HUES48 (cell line): ENCODE measurements around the gene ADH4.
"Not testable (repeated sequence)": the region's sequence is repeated elsewhere in the genome, so short reads cannot be mapped to it uniquely, and the experiment has no call there.

Experiments
- H3K27ac ChIP-seq: one replicate; pipeline ENCODE4 v1.7.0; 2013; ENCODE audit warnings: low read depth, low read length, inconsistent platforms
- H3K27me3 ChIP-seq: 2 replicates; pipeline ENCODE4 v1.6.1; 2013; ENCODE audit warnings: mild to moderate bottlenecking, low read length; ENCODE audit not compliant: control insufficient read depth, insufficient read depth
- H3K36me3 ChIP-seq: 2 replicates; pipeline ENCODE4 v1.6.1; 2013; ENCODE audit warnings: low read length; ENCODE audit not compliant: control insufficient read depth, insufficient read depth
- H3K4me1 ChIP-seq: 2 replicates; pipeline ENCODE4 v1.6.1; 2013; ENCODE audit warnings: mild to moderate bottlenecking, low read length; ENCODE audit not compliant: control insufficient read depth, insufficient read depth
- H3K4me3 ChIP-seq: 2 replicates; pipeline ENCODE4 v1.5.1; 2013; ENCODE audit warnings: mild to moderate bottlenecking, low read depth, low read length
- H3K9ac ChIP-seq: 2 replicates; pipeline ENCODE4 v1.6.1; 2013; ENCODE audit warnings: mild to moderate bottlenecking, low read depth, low read length, moderate library complexity
- H3K9me3 ChIP-seq: 2 replicates; pipeline ENCODE4 v1.6.1; 2013; ENCODE audit warnings: low read length; ENCODE audit not compliant: control insufficient read depth, insufficient read depth

Gene ADH4

GRCh38 chr4:99144070-99144469, at the start of gene ADH4:
Gene ADH4 (minus strand): TSS chr4:99144297. CDS start chr4:99144222, 75 bp downstream.
- no peak within 1 kb of the TSS for H3K4me3 ChIP-seq
- H3K9ac ChIP-seq: no peak within 1 kb of the TSS
- no peaks in the 10 kb centered on the region; the same call in 1 of the 2 replicates for H3K4me1 ChIP-seq
- no peaks in the 10 kb centered on the region for H3K9me3 ChIP-seq
- H3K36me3 ChIP-seq: no peaks in the 10 kb centered on the region
- no peak within 1 kb of the TSS for H3K27ac ChIP-seq
- no peaks in the 10 kb centered on the region for H3K27me3 ChIP-seq

GRCh38 chr4:99190336-99190735, 46.2 kb upstream of the ADH4 start:
- Histone ChIP-seq H3K36me3 (no peaks in the 10 kb centered on the region), H3K9me3 (peaks cover 20% of the 10 kb centered on the region), H3K27ac (no peak overlapping the region), H3K4me3 (no peak overlapping the region), H3K9ac (no peak overlapping the region), H3K4me1 (no peaks in the 10 kb centered on the region), H3K27me3 (no peaks in the 10 kb centered on the region)

GRCh38 chr4:99189900-99190299, 45.8 kb upstream of the ADH4 start:
- H3K4me3 ChIP-seq, H3K27me3 ChIP-seq, H3K4me1 ChIP-seq, H3K36me3 ChIP-seq, H3K9ac ChIP-seq, H3K27ac ChIP-seq: not testable (repeated sequence)
- H3K9me3 ChIP-seq: peaks cover 23% of the 10 kb centered on the region

DNA sequence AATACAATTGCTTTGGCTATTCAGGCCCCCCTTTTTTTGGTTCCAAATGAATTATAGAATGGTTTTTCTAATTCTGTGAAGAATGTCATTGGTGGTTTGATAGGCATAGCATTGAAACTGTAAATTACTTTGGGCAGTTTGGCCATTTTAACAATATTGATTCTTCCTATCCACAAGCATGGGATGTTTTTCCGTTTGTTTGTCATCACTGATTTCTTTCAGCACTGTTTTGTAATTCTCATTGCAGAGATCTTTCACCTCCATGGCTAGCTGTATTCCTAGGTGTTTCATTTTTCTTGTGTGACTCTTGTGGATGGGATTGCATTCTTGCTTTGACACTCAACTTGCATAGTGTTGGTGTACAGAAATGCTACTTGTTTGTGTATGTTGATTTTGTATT, 41.9 kb upstream of the ADH4 start:
- H3K4me3 ChIP-seq: no peak overlapping the region
- H3K36me3 ChIP-seq: no peaks in the 10 kb centered on the region
- H3K9ac ChIP-seq: no peak overlapping the region
- no peaks in the 10 kb centered on the region for H3K27me3 ChIP-seq
- H3K27ac ChIP-seq: no peak overlapping the region
- H3K4me1 ChIP-seq: no peaks in the 10 kb centered on the region
- H3K9me3 ChIP-seq: peaks cover 22% of the 10 kb centered on the region

GRCh38 chr4:99185581-99185980, 41.5 kb upstream of the ADH4 start:
- Histone ChIP-seq H3K27me3 (no peaks in the 10 kb centered on the region), H3K36me3 (no peaks in the 10 kb centered on the region), H3K4me1 (no peaks in the 10 kb centered on the region), H3K9me3 (peaks cover 22% of the 10 kb centered on the region), H3K9ac (no peak overlapping the region), H3K27ac (no peak overlapping the region), H3K4me3 (no peak overlapping the region)

DNA sequence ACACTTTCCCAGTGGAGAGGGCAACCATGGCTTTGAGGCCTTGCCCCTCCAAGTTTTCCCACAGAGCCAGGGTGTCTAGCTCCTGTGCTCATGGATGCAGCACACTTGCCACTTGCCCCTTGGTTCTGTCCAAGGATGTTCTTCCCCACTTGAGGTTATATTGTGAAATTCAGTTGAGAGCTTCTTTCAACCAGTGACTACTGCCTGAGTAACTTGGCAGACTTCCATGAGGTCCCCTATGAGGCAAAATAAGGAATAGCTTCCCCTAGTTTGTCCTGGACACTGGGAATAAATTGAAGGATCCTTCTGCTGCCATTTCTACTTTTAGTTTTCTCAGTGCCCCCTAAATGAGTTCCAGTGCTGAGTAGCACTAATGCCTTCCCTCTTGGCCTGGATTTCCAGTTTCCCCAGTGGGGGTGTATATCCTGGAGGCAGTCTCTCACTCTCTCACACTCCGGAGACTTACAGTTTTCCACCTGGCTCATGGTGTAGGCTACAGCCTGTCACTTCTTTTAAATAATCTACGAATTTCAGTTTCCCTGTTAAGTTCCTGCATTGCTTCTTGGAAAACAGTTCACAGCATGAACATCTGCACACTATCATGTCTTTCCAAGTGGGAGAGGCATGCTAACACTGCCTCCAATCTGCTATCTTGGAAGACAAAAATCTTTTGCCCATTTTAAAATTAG, 36.4 kb upstream of the ADH4 start:
- no peak overlapping the region for H3K4me3 ChIP-seq
- H3K9me3 ChIP-seq: peaks cover 9% of the 10 kb centered on the region; the same call in 1 of the 2 replicates
- H3K27me3 ChIP-seq: no peaks in the 10 kb centered on the region
- no peak overlapping the region for H3K27ac ChIP-seq
- no peaks in the 10 kb centered on the region for H3K4me1 ChIP-seq
- H3K9ac ChIP-seq: no peak overlapping the region
- no peaks in the 10 kb centered on the region for H3K36me3 ChIP-seq

DNA sequence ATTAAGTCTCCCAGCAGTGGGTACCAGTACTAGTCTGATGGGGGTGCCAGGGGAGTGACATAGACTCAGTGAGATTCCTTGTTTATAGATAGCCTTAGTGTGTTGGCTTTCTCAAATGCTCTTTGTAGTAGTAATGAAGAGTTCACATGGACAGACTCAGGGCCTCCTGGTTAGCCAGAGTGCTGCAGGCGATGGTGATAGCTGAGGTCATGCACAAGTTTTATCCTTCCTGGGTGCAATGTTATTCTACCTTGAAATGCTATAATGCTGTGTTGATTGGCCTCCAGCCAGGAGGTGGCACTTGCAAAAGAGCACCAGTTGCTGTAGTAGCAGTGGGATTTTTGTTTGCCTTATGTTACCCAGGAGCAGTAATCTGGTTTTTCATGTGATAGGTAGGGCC, 35.5 kb upstream of the ADH4 start:
- no peaks in the 10 kb centered on the region for H3K27me3 ChIP-seq
- H3K27ac ChIP-seq: no peak overlapping the region
- no peak overlapping the region for H3K9ac ChIP-seq
- no peaks in the 10 kb centered on the region for H3K36me3 ChIP-seq
- H3K4me1 ChIP-seq: no peaks in the 10 kb centered on the region
- 0 out of 2 replicates have a peak, but pooled peaks cover 3% of the 10 kb centered on the region for H3K9me3 ChIP-seq
- H3K4me3 ChIP-seq: no peak overlapping the region

DNA sequence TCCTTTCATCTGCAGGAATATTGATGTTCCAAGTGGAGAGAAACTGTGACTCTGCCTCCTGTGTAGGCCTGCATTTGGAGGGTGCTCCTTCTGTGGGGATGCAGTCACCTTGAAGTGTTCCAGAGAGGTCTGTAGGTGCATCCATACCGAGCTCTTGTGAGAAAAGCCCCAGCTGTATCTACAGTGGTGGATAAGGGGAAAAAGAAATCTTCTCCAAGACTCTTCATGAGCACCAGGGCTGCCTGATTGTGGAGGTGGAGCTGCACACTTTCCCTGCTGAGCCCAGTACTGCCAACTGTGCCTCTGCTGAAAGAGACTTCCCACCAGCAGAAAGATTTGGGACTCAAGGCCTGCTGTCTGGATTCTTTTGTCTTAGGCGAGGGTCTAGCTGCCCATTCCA, 35.1 kb upstream of the ADH4 start:
- no peak overlapping the region for H3K4me3 ChIP-seq
- no peaks in the 10 kb centered on the region for H3K4me1 ChIP-seq
- no peaks in the 10 kb centered on the region for H3K36me3 ChIP-seq
- H3K27me3 ChIP-seq: no peaks in the 10 kb centered on the region
- no peak overlapping the region for H3K9ac ChIP-seq
- 0 out of 2 replicates have a peak, but pooled peaks cover 3% of the 10 kb centered on the region for H3K9me3 ChIP-seq
- H3K27ac ChIP-seq: no peak overlapping the region

GRCh38 chr4:99166544-99166943, 22.4 kb upstream of the ADH4 start:
- Histone ChIP-seq H3K36me3 (no peaks in the 10 kb centered on the region), H3K9ac (no peak overlapping the region), H3K4me3 (no peak overlapping the region), H3K4me1 (no peaks in the 10 kb centered on the region), H3K27me3 (no peaks in the 10 kb centered on the region), H3K9me3 (no peaks in the 10 kb centered on the region; the same call in 1 of the 2 replicates), H3K27ac (no peak overlapping the region)

DNA sequence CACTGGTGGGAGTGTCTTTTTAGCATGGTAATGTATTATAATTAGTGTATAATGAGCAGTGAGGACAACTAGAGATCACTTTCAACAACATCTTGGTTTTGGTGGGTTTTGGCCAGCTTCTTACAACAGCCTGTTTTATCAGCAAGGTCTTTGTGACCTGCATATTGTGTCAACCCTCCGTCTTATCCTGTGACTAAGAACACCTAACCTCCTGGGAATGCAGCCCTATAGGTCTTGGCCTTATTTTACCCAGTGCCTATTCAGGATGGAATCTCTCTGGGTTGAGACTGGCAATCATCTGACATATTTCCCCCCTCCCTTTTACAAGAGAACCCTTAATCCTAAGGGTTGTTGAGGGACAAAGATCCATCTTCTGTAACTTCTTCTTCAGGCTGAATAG, 21.9 kb upstream of the ADH4 start:
- H3K27me3 ChIP-seq: no peaks in the 10 kb centered on the region

GRCh38 chr4:99161373-99162099, 17.4 kb upstream of the ADH4 start:
- no peak overlapping the region for H3K27ac ChIP-seq
- no peaks in the 10 kb centered on the region for H3K36me3 ChIP-seq
- H3K9me3 ChIP-seq: no peaks in the 10 kb centered on the region
- no peak overlapping the region for H3K4me3 ChIP-seq
- no peaks in the 10 kb centered on the region for H3K4me1 ChIP-seq
- no peaks in the 10 kb centered on the region for H3K27me3 ChIP-seq
- H3K9ac ChIP-seq: no peak overlapping the region

More for the DNA sequence above, 21.9 kb upstream of the ADH4 start:
- H3K4me1 ChIP-seq: no peaks in the 10 kb centered on the region
- no peak overlapping the region for H3K9ac ChIP-seq
- H3K27ac ChIP-seq: no peak overlapping the region
- H3K4me3 ChIP-seq: no peak overlapping the region
- H3K9me3 ChIP-seq: no peaks in the 10 kb centered on the region; the same call in 1 of the 2 replicates
- no peaks in the 10 kb centered on the region for H3K36me3 ChIP-seq
